Body of pancreas (tissue), 4 donors: ENCODE data around the gene SHC1. TPM values are rescaled to one million over a fixed set of nuclear protein-coding genes. Genes with fewer than 3 reads are reported as not detected.
A peak's percentile ranks its signal among the peaks of the same experiment; 100 is the strongest.

ENCODE experiments used
- ATAC-seq: fragments of 150-250 bp; one replicate; pipeline ENCODE4 v1.9.1; 2016
- DNase-seq, 4 donors: peaks; one replicate each; pipeline ENCODE4 v3.0.0-alpha.2; 2019
- H3K27ac ChIP-seq, 4 donors: fragments of 200-600 bp; sonication (generic); 1 replicate in 3 of 4; 2 replicates in 1 of 4; pipeline versions ENCODE4 v1.5.1 to v1.6.1; 2016 to 2019; ENCODE audit warnings: mild to moderate bottlenecking in 1 of 4, mixed read lengths in 1 of 4, moderate library complexity in 1 of 4
- H3K27me3 ChIP-seq, 2 donors: fragments of 200-600 bp; sonication (generic); one replicate each; pipeline ENCODE4 v1.6.0; 2016; ENCODE audit warnings: mild to moderate bottlenecking in 1 of 2
- H3K36me3 ChIP-seq, 2 donors: fragments of 200-600 bp; sonication (generic); replicated peaks in 1 of 2; 2 replicates each; pipeline ENCODE4 v1.5.1; 2016; ENCODE audit warnings: low read depth in 2 of 2; ENCODE audit not compliant: insufficient read depth in 1 of 2
- H3K4me1 ChIP-seq: fragments of 200-600 bp; sonication (generic); one replicate; pipeline ENCODE4 v1.6.0; 2016
- H3K4me3 ChIP-seq, 2 donors: fragments of 200-600 bp; sonication (generic); 1 replicate in 1 of 2; 2 replicates in 1 of 2; pipeline ENCODE4 v1.5.1; 2016 to 2019
- H3K9me3 ChIP-seq, 3 donors: fragments of 200-600 bp; sonication (generic); 1 replicate in 2 of 3; 2 replicates in 1 of 3; pipeline ENCODE4 v1.5.1; 2016
- POLR2A ChIP-seq, 3 donors: fragments of 450-650 bp; IDR thresholded peaks; one replicate each; pipeline ENCODE4 v1.6.1; 2016; ENCODE audit warnings: antibody characterized with exemption in 3 of 3, mild to moderate bottlenecking in 2 of 3
- WGBS, 2 donors: methylation state at CpG; one replicate each; pipeline ENCODE4 v1.1.5; 2017; 5-methylcytosine and 5-hydroxymethylcytosine counted together
- intact Hi-C: fragments of 100-400 bp; cut with DNase I; formaldehyde crosslinking; loops from one replicate; pipeline ENCODE4 v1.15.1; 2023
- total RNA-seq, 2 donors: library from RNA; depleted of rRNA; stranded (reverse); fragments of >200 nt; gene quantifications; one replicate each; pipeline ENCODE4 v1.1.0, GENCODE V29; 2016
- TF ChIP-seq, protein P1 (sequence below), 7 experiments: fragments of 450-650 bp in 4 of 7; fragments of 200-600 bp in 3 of 7; sonication (generic) in 3 of 7; IDR thresholded peaks; one replicate each; pipeline ENCODE4 v1.5.1; 2016 to 2019; ENCODE audit warnings: antibody characterized with exemption in 7 of 7

SHC1 gene
- total RNA-seq, 2 donors from 2014 or later: 38.1 to 45.5 TPM

DNA sequence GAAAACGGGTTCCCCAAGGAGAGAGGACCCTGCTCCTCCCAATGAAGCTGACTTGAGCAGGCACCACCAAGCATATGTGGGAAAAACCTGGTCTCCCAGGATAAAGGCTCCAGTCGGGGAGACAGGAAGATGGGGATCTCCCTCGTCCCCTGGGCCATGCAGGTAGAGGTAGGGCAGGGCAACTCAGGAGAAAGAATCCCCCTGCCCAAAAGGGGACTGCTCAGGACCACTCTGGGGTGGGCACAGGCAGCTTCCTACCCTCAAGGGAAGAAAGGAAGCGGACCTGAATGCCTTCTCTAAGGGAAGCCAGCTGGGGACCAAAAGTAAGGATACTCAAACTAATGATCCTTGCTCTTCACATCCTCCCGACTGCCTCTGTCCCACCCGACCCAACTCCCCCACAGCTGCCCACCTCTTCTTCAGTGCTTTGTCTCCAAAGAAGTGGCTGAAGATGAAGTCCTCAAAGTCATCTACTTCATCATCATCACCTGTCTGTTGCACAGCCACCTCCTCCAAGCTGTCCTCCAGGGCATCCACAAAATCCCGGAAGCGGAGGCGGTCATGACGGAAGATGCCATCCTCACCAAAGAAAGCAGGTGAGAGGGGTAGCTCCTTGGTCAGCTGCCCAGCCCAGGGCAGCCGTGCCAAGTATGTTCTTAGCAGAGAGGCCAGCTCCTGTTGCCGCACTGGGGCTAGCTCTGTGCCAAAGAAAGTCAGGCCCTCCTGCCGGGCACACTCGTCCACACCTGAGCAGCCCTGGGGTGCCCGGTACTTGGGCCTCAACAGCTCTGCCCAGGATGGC lies 25.2 kb downstream of the SHC1 start:
- intact Hi-C loops: no loop called here
- TF ChIP-seq POLR2A (IDR thresholded peaks at IDR 0.05): no peak
- TF ChIP-seq, protein P1, sequence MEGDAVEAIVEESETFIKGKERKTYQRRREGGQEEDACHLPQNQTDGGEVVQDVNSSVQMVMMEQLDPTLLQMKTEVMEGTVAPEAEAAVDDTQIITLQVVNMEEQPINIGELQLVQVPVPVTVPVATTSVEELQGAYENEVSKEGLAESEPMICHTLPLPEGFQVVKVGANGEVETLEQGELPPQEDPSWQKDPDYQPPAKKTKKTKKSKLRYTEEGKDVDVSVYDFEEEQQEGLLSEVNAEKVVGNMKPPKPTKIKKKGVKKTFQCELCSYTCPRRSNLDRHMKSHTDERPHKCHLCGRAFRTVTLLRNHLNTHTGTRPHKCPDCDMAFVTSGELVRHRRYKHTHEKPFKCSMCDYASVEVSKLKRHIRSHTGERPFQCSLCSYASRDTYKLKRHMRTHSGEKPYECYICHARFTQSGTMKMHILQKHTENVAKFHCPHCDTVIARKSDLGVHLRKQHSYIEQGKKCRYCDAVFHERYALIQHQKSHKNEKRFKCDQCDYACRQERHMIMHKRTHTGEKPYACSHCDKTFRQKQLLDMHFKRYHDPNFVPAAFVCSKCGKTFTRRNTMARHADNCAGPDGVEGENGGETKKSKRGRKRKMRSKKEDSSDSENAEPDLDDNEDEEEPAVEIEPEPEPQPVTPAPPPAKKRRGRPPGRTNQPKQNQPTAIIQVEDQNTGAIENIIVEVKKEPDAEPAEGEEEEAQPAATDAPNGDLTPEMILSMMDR (IDR thresholded peaks at IDR 0.05): no peak

DNA sequence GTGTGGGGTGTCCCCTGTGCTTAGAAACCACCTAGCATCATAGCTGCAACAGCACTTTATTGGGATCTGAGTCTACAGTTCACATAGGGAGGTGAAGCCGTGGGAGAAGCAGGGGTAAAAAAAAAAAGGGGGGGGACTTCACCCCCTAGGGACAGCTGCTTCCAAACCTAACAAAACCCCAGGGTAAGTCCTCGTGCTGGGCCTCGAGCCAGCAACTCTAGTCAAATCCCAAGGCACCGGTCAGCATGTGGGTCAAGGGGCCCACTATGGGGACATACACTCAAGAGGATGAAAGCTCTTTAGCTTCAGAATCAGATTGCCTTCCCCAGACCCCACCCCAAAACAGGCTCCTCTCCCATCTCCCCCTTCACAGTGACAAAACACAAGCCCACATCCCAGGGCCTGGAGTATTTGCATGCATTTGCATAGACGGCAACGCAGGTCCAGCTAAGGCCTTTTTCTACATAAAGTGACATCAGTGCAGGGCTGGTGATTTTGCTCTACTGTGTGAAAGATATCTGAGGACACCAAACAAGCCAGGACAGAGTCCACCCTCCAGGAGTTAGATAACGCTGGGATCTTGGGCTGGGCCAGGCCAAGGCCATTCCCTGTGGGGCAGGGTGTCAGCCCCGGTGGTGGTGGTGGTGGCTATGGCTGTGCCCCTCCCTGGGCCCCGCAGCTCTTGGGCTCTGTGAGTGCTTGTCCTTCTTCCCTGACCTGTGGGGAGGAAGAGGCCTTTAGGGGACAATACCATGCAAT lies 26.0 kb downstream of the SHC1 start:
- peaks cover 19% of the 10 kb centered on the region for H3K4me1 ChIP-seq
- H3K36me3 ChIP-seq: peaks cover 0 to 3% of the 10 kb centered on the region in 2 donors
- intact Hi-C loops: no loop called here
- H3K4me3 ChIP-seq: no peak overlapping the region
- WGBS, 2 donors: 40 to 51% methylated on average over 7 to 9 of the region's 9 CpGs
- ATAC-seq (no peak), DNase-seq (no peak)
- no peaks in the 10 kb centered on the region for H3K27me3 ChIP-seq
- H3K9me3 ChIP-seq: no peaks in the 10 kb centered on the region
- TF ChIP-seq, protein P1 (IDR thresholded peaks at IDR 0.05): no peak
- TF ChIP-seq POLR2A (IDR thresholded peaks at IDR 0.05): no peak
- H3K27ac ChIP-seq: peak overlapping the region in 1 of 4 donors; percentile 21

More for the DNA sequence above, 25.2 kb downstream of the SHC1 start:
- H3K4me1 ChIP-seq: peaks cover 19% of the 10 kb centered on the region
- DNase-seq (no peak), ATAC-seq (no peak)
- H3K27ac ChIP-seq: no peak overlapping the region
- WGBS, 2 donors: 75 to 82% methylated on average over 14 to 15 of the region's 15 CpGs
- H3K4me3 ChIP-seq: no peak overlapping the region
- no peaks in the 10 kb centered on the region for H3K9me3 ChIP-seq
- peaks cover 0 to 3% of the 10 kb centered on the region in 2 donors for H3K36me3 ChIP-seq
- H3K27me3 ChIP-seq: no peaks in the 10 kb centered on the region

DNA sequence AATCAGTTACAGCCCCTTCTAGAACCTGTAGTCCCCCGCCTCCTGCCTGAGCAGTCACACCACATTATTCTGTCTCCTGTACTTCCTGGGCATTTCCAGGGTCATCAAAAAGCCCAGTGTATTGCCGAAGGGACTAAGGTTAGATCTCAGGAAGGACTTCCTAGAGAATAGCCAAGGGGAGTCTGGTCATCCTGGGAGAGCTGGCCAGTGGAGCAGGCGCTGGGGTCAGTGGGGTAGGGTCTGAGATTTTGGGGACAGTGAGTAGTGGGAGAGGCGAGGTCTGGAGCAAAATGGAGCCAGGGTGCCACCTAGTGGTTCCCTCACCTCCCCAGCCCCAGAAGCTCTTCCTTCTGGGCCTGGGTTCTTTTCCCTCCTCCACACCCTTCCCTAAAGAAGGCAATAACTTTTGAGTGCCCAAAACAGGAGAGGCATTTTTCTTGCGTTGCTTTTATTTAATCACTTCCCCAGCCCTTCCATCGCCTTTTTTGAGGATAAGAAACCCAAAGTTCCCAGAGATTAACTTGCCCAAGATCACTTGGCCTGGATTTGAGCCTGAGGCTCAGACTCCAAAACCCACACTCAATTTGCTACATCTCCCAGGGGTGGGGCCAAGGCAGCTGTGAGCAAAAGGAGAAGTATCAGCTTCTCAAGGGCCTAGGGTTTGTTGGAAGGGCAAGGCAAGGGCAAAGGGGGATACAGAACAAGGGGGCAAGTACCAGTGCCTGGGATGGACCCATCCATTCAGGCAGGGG lies 26.7 kb downstream of the SHC1 start:
- no peak for ATAC-seq
- H3K27me3 ChIP-seq: no peaks in the 10 kb centered on the region
- peak in 2 of 4 donors; percentile 32 to 53 for DNase-seq
- 38 to 40% methylated on average over 5 to 6 of the region's 6 CpGs for WGBS, 2 donors
- no peak overlapping the region for H3K4me3 ChIP-seq
- TF ChIP-seq, protein P1 (IDR thresholded peaks at IDR 0.05): peak; percentile 47 to 63 (median 55)
- TF ChIP-seq POLR2A (IDR thresholded peaks at IDR 0.05): no peak
- no peaks in the 10 kb centered on the region for H3K9me3 ChIP-seq
- peak overlapping the region in 1 of 4 donors; percentile 21 for H3K27ac ChIP-seq
- intact Hi-C loops: no loop called here
- peaks cover 0 to 3% of the 10 kb centered on the region in 2 donors for H3K36me3 ChIP-seq
- peaks cover 19% of the 10 kb centered on the region for H3K4me1 ChIP-seq

DNA sequence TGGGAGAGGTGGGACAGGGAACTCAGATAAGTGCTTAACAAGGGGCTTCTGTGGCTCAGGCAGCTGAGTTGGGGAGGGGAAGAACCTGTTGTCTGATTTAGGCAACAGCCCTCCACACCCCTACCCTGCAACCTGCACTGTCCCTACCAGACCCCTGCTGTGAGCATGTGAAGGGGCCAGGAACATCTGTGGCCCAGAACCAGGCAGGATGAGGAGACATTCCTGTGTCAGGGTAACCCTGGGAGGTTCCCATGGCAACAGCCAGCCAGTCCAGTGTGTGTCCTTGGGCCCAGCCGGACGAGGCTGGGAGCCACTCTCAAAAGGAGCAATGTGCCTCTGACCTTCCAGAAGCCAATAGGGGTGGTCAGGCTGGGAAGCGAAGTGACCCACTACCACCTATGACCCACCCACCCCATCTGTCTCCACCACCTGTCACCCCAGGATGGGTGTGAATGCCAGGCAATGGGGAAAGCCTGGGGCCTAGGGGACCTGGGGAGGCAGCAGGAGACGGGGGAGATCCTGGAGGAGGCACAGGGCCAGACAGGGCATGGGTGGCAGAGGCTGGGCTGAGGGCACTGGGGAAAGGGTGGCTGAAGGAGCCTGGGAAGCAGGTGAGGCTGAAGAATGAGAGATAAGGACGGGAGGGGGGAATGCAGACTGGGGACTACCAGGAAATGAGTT lies 29.1 kb downstream of the SHC1 start:
- intact Hi-C loops: no loop called here
- WGBS, 2 donors: 27 to 45% methylated on average over 3 to 5 of the region's 5 CpGs
- DNase-seq (peak; percentile 68 to 86 (median 80)), ATAC-seq (no peak)
- Histone ChIP-seq H3K4me1 (peaks cover 27% of the 10 kb centered on the region), H3K9me3 (no peaks in the 10 kb centered on the region), H3K27me3 (no peaks in the 10 kb centered on the region), H3K27ac (peak overlapping the region; percentile 48 to 82 (median 66)), H3K4me3 (no peak overlapping the region), H3K36me3 (no peaks in the 10 kb centered on the region)
- no peak for TF ChIP-seq POLR2A (IDR thresholded peaks at IDR 0.05)
- TF ChIP-seq, protein P1 (IDR thresholded peaks at IDR 0.05): no peak
